Epithelial cell of proximal tubule (primary cell): Measurements from ENCODE around the gene FAM107B. TPM values are rescaled to one million over a fixed set of nuclear protein-coding genes. Genes with fewer than 3 reads are reported as not detected.

Experiments used
- DNase-seq: peaks from one replicate; pipeline ENCODE4 v3.0.0-alpha.2; 2011; ENCODE audit warnings: low read depth
- H3K4me3 ChIP-seq: 2 replicates; pipeline ENCODE4 v1.5.1; 2011; ENCODE audit warnings: low read depth, mild to moderate bottlenecking, low read length
- total RNA-seq: library from RNA; depleted of rRNA; stranded (reverse); fragments of >200 nt; gene quantifications from 2 replicates; pipeline ENCODE4 v1.2.3, GENCODE V29; 2015
- TF ChIP-seq, protein P1 (sequence below): conservative IDR thresholded peaks from 2 replicates; pipeline ENCODE4 v1.5.1; 2012; ENCODE audit warnings: low read depth, mild to moderate bottlenecking, low read length

FAM107B gene
- total RNA-seq, 1 donor from 2014 or later: 46.0 TPM

DNA sequence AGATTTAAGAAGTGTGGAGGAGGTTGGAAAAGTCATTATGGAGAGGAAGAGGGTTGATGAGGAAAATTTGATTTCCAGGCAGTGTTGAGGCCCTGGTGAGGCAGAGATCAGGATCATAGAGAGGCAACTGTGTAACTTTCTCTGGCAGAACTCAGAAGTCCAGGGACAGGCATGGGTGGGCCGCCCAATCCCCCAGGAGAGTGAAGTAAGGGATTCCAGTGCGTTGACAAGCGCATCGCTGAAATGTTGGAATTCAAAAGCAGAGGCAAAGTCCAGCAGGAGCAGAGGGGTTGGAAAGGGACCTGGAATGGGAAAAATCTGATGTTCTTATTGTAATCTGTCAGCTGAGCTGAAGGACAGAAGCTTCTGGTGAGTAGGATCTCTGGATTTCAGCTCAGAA lies 207.3 kb downstream of the FAM107B start:
- DNase-seq: no peak
- H3K4me3 ChIP-seq: no peak overlapping the region
- TF ChIP-seq, protein P1, sequence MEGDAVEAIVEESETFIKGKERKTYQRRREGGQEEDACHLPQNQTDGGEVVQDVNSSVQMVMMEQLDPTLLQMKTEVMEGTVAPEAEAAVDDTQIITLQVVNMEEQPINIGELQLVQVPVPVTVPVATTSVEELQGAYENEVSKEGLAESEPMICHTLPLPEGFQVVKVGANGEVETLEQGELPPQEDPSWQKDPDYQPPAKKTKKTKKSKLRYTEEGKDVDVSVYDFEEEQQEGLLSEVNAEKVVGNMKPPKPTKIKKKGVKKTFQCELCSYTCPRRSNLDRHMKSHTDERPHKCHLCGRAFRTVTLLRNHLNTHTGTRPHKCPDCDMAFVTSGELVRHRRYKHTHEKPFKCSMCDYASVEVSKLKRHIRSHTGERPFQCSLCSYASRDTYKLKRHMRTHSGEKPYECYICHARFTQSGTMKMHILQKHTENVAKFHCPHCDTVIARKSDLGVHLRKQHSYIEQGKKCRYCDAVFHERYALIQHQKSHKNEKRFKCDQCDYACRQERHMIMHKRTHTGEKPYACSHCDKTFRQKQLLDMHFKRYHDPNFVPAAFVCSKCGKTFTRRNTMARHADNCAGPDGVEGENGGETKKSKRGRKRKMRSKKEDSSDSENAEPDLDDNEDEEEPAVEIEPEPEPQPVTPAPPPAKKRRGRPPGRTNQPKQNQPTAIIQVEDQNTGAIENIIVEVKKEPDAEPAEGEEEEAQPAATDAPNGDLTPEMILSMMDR: no peak

DNA sequence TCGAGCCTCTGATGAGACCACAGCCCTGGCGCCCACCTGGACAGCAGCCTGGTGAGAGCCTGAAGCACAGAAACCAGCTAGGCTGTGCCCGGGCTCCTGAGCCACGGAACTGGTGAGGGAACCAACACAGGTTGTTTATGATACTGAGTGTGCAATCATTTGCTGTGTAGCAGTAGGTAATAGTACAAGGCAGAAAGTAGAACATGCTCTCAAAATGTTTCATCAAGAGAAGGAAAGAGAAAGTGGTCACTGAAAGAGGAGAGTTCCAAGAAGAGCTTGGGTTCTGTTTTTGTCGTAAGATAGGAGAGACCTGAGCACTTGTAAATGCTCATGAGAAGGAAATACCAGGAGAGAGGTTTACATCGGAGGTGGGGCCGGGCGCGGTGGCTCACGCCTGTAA lies 208.2 kb downstream of the FAM107B start:
- no peak overlapping the region for H3K4me3 ChIP-seq
- DNase-seq: no peak
- TF ChIP-seq, protein P1: no peak

DNA sequence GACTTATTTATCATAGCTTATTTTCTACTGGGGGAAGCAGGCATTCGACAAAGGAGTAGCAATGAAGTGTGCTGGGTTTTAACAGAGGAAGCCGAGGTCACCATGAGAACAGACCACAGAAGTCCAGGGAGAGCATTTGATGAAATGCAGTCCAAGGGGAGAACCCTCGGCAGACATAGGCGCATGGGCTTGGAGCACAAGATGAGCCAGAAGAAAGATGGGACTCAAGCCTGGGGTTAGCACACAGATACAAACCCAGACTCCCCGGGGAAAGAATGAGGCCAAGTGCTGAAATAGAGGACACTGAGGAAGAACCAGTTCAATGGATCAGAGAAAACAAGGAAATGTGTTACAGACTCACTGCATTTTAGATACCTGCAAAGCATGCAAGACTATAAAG lies 209.5 kb downstream of the FAM107B start:
- DNase-seq: no peak
- TF ChIP-seq, protein P1: no peak
- H3K4me3 ChIP-seq: no peak overlapping the region

DNA sequence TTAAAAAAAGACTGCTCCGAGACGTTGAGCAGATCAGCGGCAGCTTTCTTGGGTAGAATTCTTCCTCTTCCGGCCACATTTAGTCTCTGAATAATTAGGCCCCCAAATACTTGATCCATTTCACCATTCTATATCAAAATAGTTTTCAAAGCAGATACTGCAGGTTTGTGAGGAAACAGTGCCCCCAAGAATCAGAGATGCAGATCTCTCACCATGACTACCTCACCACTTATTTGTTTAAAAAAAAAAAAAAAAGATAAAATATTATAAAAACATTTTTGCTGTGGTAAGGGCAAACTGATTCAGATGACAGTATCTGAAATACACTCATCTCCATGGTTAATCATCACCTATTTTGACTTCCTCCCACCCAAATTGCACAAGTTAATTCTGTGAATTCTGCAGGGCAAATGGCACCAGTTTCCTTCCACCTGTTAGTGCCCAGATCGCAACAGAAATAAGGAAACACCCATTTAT lies 210.4 kb downstream of the FAM107B start:
- H3K4me3 ChIP-seq: no peak overlapping the region
- no peak for DNase-seq
- TF ChIP-seq, protein P1: no peak

DNA sequence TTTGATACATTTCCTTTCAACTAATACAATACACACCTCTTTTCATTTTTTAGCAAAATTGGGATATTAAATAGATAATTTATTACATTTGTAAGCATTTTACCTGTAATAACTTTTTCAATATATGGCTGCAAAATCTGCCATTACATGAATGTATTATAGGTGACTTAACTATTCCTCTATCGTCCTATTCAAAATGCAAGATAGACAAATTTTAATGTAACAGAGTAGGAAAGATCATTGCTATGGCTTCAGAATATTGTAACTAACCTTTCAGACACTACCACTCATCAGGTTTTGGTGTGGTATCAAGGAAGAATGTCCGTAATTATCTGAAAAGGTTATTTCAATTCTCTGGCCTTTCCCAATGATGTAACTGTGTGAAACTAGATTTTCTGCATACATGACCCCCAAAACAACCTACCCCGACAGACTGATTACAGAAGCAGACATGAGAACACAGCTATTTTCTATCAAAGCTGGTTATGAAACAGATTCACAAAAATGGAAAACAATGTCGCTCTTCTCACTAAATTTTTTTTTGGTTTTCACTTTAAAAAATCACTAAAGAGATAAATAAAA lies 211.2 kb downstream of the FAM107B start:
- DNase-seq: no peak
- TF ChIP-seq, protein P1: no peak
- no peak overlapping the region for H3K4me3 ChIP-seq

DNA sequence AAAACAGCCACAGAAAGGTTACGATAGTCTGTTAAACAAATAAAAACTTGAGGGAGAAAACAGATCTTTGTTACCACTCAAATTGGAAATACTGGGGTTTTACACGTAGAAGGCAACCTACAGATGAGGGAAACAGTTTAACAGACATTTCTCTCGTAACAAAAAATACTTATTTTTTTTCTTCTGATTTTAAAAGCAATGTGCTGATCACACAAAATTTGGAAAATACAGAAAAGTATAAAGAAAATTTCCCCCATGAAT lies 211.7 kb downstream of the FAM107B start:
- no peak for DNase-seq
- TF ChIP-seq, protein P1: no peak
- H3K4me3 ChIP-seq: no peak overlapping the region
